ENCODE data around the gene ACKR1. TPM values are rescaled to one million over a fixed set of nuclear protein-coding genes. Genes with fewer than 3 reads are reported as not detected.
A peak's percentile ranks its signal among the peaks of the same experiment; 100 is the strongest.

Gene ACKR1
- total RNA-seq (10 to 100 TPM in 6 of 7 donors, 1 to 10 TPM in 1; 5.6 to 43.0 (median 20.7) TPM), polyA plus RNA-seq (10 to 100 TPM; 36.2 to 41.9 TPM)
- long read RNA-seq, donor 1, transcript ACKR1-202 (2 exons, 2,008 nt), result major isoform, 12 of 14 reads
- long read RNA-seq, donor 1, partial matches to known transcripts, result 0 of 14 reads
- long read RNA-seq, donor 1, other reads (novel, unspliced or antisense), result 0 of 14 reads
- long read RNA-seq, donor 2, partial matches to known transcripts, result 0 of 1 reads
- long read RNA-seq, donor 2, other reads (novel, unspliced or antisense), result 0 of 1 reads
- long read RNA-seq, donor 3, transcript ACKR1-202 (2 exons, 2,008 nt), result major isoform, 18 of 21 reads
- long read RNA-seq, donor 3, partial matches to known transcripts, result 0 of 21 reads
- long read RNA-seq, donor 3, other reads (novel, unspliced or antisense), result 0 of 21 reads

GRCh38 chr1:159204161-159205141 is at the start of gene ACKR1:
TSS of gene ACKR1 (plus strand) at chr1:159204875. CDS start at chr1:159204960, 85 bp downstream.
- Histone ChIP-seq H3K4me1 (ENCODE audit: insufficient read depth) (no peaks in the 10 kb centered on the region), H3K27ac (no peak within 1 kb of the TSS), H3K9me3 (no peaks in the 10 kb centered on the region), H3K4me3 (no peak within 1 kb of the TSS), H3K36me3 (no peaks in the 10 kb centered on the region), H3K27me3 (no peaks in the 10 kb centered on the region)
- DNase-seq, result no peak
- WGBS, 3 donors, result 26 to 43% (median 29%) methylated on average over 13 of the region's 13 CpGs
- intact Hi-C loops (cut with DNase I), result no loop called here
- no peak for TF ChIP-seq CTCF (IDR thresholded peaks at IDR 0.05)
- TF ChIP-seq EP300 (IDR thresholded peaks at IDR 0.05), result no peak
- TF ChIP-seq POLR2A (IDR thresholded peaks at IDR 0.05), result no peak

- no peak overlapping the region for H3K27ac ChIP-seq
- H3K4me3 ChIP-seq, result no peak overlapping the region
- peak; percentile 37 to 66 (median 53) for DNase-seq
- no peaks in the 10 kb centered on the region for H3K36me3 ChIP-seq
- H3K9me3 ChIP-seq, result no peaks in the 10 kb centered on the region
- intact Hi-C loops (cut with DNase I), result loop anchor here in 2 of 4 donors (5.0 to 10.0 kb wide), 3 partner anchors 36 to 844 kb away; no protein-coding TSS in a partner anchor
- no peaks in the 10 kb centered on the region for H3K4me1 ChIP-seq (ENCODE audit: insufficient read depth)
- TF ChIP-seq CTCF (IDR thresholded peaks at IDR 0.05) (peak in 2 of 3 donors; percentile 48 to 59), EP300 (IDR thresholded peaks at IDR 0.05) (no peak)
- 0 to 1% (median 1%) methylated on average over 4 of the region's 4 CpGs for WGBS, 3 donors
- H3K27me3 ChIP-seq, result no peaks in the 10 kb centered on the region
Measured at GRCh38 chr1:159161001-159161718, 43.5 kb upstream of the ACKR1 start.

- no peaks in the 10 kb centered on the region for H3K9me3 ChIP-seq
- no peaks in the 10 kb centered on the region for H3K27me3 ChIP-seq
- no peaks in the 10 kb centered on the region for H3K36me3 ChIP-seq
- no peak overlapping the region for H3K27ac ChIP-seq
- WGBS, 3 donors, result 88 to 91% (median 89%) methylated on average over 1 of the region's 1 CpG
- intact Hi-C loops (cut with DNase I), result loop anchor here in 2 of 4 donors (5.0 to 10.0 kb wide), 3 partner anchors 36 to 843 kb away; no protein-coding TSS in a partner anchor
- TF ChIP-seq EP300 (IDR thresholded peaks at IDR 0.05) (no peak), POLR2A (IDR thresholded peaks at IDR 0.05) (no peak), CTCF (IDR thresholded peaks at IDR 0.05) (no peak)
- no peaks in the 10 kb centered on the region for H3K4me1 ChIP-seq (ENCODE audit: insufficient read depth)
- DNase-seq, result no peak
- no peak overlapping the region for H3K4me3 ChIP-seq
Measured at GRCh38 chr1:159161719-159162026, 43.0 kb upstream of the ACKR1 start.
